NCI-H345 (cell line): Measurements from ENCODE around the gene TRPV5.

Source experiments
- DNase-seq: peaks from one replicate; lab custom pipeline; 2025; lab: John Stamatoyannopoulos, UW

TRPV5 gene

DNA sequence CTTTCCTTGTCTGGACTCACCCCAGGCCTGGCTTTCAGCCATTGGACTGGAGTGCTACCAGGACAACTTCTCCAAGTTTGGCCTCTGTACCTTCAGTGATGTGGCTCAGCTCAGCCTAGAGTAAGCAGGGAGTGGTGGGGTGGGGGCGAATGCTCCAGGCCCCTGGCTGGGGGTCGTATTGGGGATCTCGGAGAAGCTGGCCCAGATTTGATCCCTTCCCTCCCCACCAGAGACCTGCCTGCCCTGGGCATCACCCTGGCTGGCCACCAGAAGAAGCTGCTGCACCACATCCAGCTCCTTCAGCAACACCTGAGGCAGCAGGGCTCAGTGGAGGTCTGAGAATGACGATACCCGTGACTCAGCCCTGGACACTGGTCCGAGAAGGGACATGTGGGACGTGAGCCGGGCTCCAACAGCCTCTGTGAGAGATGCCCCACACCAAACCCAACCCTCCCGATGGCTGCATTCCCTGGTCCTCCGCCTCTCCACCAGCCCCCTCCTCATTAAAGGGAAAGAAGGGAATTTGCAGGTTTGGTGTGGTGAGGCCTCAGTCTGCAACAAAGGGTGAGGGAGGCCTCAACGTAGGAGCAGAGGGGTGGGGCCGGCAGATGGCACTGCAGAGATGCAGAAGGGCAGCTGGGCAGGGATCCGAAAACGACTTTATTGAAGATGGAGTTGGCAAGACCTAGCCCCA is 62.8 kb downstream of the TRPV5 start:
- DNase-seq = no peak

- DNase-seq = no peak
Measured at GRCh38 chr7:142870147-142870559, 63.4 kb downstream of the TRPV5 start.

GRCh38 chr7:142869434-142869833 is 64.1 kb downstream of the TRPV5 start:
- DNase-seq = no peak

DNA sequence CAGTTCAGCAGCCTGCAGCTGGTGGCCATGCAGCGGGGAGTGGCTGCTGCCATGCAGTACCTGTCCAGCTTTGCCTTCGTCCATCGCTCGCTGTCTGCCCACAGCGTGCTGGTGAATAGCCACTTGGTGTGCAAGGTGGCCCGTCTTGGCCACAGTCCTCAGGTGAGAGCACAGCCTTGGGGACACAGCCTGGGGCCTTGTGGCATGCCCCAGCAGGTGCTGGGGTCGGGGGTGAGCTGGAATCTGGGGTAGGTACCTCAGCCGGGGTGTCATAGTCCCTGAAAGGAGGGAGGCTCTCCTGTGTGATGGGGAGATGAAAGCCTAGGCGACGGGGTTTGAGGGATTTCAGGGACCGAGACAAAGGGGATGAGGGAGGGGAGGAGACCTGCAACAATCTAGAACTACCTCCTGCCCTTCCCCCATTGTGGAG is 64.5 kb downstream of the TRPV5 start:
- DNase-seq = no peak

- DNase-seq = no peak
Measured at GRCh38 chr7:142868188-142868985, 65.2 kb downstream of the TRPV5 start.

DNA sequence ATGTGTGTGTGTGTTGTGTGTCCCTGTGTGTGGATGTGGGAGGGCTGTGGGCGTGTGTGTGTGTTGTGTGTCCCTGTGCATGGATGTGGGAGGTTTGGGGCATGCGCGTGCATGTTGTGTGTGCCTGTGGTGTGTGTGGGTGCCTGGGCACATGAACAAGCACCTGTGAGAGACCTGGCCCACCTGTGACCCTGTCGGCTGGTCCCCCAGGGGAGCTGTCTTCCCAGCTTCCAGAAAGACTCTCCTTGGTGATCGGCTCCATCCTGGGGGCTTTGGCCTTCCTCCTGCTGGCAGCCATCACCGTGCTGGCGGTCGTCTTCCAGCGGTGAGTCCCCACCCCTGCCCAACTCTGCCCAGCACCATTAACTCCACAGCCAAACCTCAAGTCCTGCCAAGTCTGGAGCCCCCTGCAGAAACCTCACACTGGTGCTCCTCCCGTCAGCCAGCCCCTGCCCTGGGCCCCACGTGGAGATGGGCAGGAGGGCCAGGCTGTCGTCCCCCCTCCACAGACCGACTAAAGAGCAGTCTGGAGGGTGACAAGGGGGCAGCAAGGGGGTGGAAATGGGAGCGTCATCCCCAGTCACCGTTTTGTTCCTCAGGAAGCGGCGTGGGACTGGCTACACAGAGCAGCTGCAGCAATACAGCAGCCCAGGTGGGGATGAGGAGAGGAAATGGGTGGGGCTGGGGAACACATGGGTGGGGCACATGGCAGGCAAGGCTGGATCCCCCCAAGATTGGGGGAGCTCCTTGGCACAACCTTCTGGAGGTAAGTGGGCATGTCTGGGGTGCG is 66.0 kb downstream of the TRPV5 start:
- DNase-seq = no peak

- DNase-seq = no peak
Measured at GRCh38 chr7:142867097-142867378, 66.5 kb downstream of the TRPV5 start.

- peak; percentile 26 for DNase-seq
Measured at GRCh38 chr7:142866361-142867096, 67.0 kb downstream of the TRPV5 start.

DNA sequence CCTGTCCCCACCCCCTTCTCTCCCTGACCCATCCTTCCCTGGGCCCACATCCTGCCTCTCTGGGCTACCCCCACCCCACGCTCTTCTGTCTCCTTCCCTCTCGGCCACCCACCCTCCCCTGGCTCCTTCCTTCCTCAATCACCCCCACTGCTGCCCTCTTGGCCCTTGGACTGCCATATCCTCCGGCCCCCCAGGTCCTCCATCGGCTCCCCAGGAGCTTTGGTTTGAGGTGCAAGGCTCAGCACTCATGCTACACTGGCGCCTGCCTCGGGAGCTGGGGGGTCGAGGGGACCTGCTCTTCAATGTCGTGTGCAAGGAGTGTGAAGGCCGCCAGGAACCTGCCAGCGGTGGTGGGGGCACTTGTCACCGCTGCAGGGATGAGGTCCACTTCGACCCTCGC is 67.8 kb downstream of the TRPV5 start:
- no peak for DNase-seq

DNA sequence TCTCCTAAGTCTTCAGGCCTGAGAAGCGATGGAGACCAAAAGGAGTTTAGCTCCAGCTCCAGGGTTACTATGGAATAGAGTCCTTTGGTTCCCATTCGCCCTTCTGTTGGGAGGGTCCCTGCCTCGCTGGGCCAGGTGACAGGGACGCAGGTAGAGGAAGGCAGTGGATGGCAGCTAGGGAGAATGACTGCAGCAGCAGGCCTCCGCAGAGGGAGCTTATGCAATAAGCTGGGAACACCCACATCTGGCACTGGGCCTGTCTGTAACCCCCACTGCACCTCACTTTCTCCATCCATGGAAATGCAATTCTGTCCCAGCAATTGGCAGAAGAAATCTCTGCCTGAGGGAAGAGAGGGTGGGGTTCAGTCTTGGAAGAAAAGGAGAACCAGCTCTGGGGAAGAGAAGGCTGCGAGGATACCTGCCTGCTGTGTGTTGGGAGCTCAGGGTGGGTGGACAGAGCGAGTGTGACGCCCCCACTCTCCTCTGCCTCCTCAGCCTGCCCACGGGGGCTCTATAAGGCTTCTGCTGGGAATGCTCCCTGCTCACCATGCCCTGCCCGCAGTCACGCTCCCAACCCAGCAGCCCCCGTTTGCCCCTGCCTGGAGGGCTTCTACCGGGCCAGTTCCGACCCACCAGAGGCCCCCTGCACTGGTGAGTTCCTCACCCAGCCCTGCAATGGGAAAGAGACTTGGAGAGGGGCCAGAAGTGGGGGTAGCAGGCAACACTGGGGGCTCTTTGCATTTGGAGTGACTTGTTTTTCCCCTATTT is 68.4 kb downstream of the TRPV5 start:
- no peak for DNase-seq

GRCh38 chr7:142863891-142864685 is 69.5 kb downstream of the TRPV5 start:
- DNase-seq = no peak

GRCh38 chr7:142862786-142863400 is 70.7 kb downstream of the TRPV5 start:
- DNase-seq = no peak

GRCh38 chr7:142862351-142862750 is 71.2 kb downstream of the TRPV5 start:
- DNase-seq = no peak

DNA sequence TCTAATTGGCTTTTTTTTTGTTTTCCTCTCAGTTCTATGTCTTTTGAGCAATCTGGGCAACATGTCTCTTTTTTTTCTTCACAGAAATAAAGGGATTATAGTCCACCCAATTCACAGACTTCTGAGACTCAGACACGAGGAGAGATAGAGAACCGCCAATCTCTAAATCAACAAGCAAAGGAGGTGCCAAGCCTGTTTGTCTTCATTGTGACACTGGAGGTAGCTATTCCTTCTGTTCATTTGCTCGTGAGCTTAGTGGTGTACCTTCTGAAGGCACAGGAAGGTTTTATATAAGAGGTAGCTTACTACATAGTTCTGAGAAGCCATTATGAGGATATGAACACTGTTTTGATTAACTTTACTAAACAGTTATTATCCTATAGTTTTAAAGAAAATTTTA is 72.6 kb downstream of the TRPV5 start:
- DNase-seq = no peak

DNA sequence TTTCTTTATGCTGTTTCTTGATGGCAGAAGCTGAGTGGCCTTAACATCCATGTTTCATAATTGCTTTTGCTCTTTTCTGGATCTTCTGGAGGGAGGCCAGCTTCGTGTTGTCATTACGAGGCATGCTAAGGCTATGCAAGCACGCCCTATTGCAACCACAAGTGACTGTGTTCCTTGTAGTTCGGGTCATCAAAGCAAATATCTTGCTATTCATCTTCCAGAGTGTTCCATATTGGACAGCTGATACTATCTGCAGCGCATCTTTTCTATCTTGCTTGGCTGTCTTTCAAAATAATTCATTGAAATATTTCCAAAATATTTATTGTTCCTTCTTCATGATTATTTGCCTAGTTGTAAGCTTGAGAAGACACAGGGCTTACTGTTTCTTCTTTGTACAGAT is 73.7 kb downstream of the TRPV5 start:
- no peak for DNase-seq

- no peak for DNase-seq
Measured at GRCh38 chr7:142859411-142859810, 74.1 kb downstream of the TRPV5 start.
